Esophagus (tissue), 2 donors: ENCODE data around the gene WDFY1. TPM values are rescaled to one million over a fixed set of nuclear protein-coding genes. Genes with fewer than 3 reads are reported as not detected.
"Not testable (repeated sequence)": the region's sequence is repeated elsewhere in the genome, so short reads cannot be mapped to it uniquely, and the experiment has no call there.

Experiments
- H3K27ac ChIP-seq, 2 donors: one replicate each; pipeline ENCODE4 v1.5.1; 2013; ENCODE audit warnings: low read depth in 2 of 2, mild to moderate bottlenecking in 2 of 2, inconsistent platforms in 1 of 2, low read length in 1 of 2, moderate library complexity in 1 of 2
- H3K27me3 ChIP-seq, 2 donors: one replicate each; pipeline ENCODE4 v1.6.1; 2013; ENCODE audit warnings: low read length in 2 of 2, control low read depth in 1 of 2, mild to moderate bottlenecking in 1 of 2; ENCODE audit not compliant: insufficient read depth in 2 of 2, control insufficient read depth in 1 of 2
- H3K36me3 ChIP-seq, 2 donors: one replicate each; pipeline ENCODE4 v1.6.1; 2013; ENCODE audit warnings: low read length in 1 of 2; ENCODE audit not compliant: control insufficient read depth in 2 of 2, insufficient read depth in 2 of 2
- H3K4me1 ChIP-seq, 2 donors: one replicate each; pipeline ENCODE4 v1.6.1; 2013; ENCODE audit warnings: low read length in 1 of 2; ENCODE audit not compliant: control insufficient read depth in 2 of 2, insufficient read depth in 2 of 2
- H3K4me3 ChIP-seq, 2 donors: one replicate each; pipeline ENCODE4 v1.5.1; 2013; ENCODE audit warnings: low read length in 2 of 2, mild to moderate bottlenecking in 2 of 2, low read depth in 1 of 2, moderate library complexity in 1 of 2
- H3K9me3 ChIP-seq, 2 donors: one replicate each; pipeline ENCODE4 v1.6.1; 2013; ENCODE audit warnings: mild to moderate bottlenecking in 2 of 2, low read depth in 1 of 2, low read length in 1 of 2, moderate library complexity in 1 of 2; ENCODE audit not compliant: control insufficient read depth in 2 of 2, insufficient read depth in 1 of 2
- WGBS, 2 donors: extraction: QIAGEN DNeasy Blood & Tissue Kit; methylation state at CpG; one replicate each; pipeline ENCODE4 v1.1.7; 2013; 5-methylcytosine and 5-hydroxymethylcytosine counted together
- polyA plus RNA-seq, 2 donors: library from polyadenylated mRNA; stranded (reverse); fragments of 200-250 nt; gene quantifications; one replicate each; pipeline ENCODE4 v1.2.3, GENCODE V29; 2013
- donor health status: healthy with polysubstance abuse.
- donor health status: Bipolar disorder and iron deficiency.

WDFY1 gene
- polyA plus RNA-seq, 2 donors, result 5.0 to 8.7 TPM

GRCh38 chr2:223887127-223887526 is 58.0 kb downstream of the WDFY1 start:
- WGBS, 2 donors, result 41 to 57% methylated on average over 5 of the region's 5 CpGs
- no peaks in the 10 kb centered on the region for H3K9me3 ChIP-seq
- H3K4me3 ChIP-seq, result no peak overlapping the region
- no peaks in the 10 kb centered on the region for H3K27me3 ChIP-seq
- no peaks in the 10 kb centered on the region for H3K4me1 ChIP-seq
- H3K27ac ChIP-seq, result no peak overlapping the region
- H3K36me3 ChIP-seq, result peaks cover 0 to 2% of the 10 kb centered on the region in 2 donors

GRCh38 chr2:223886726-223887125 is 58.4 kb downstream of the WDFY1 start:
- peaks cover 0 to 2% of the 10 kb centered on the region in 2 donors for H3K36me3 ChIP-seq
- H3K9me3 ChIP-seq, result no peaks in the 10 kb centered on the region
- H3K27me3 ChIP-seq, result no peaks in the 10 kb centered on the region
- no peak overlapping the region for H3K27ac ChIP-seq
- no peaks in the 10 kb centered on the region for H3K4me1 ChIP-seq
- H3K4me3 ChIP-seq, result no peak overlapping the region
- WGBS, 2 donors, result 1 to 22% methylated on average over 2 of the region's 2 CpGs

- no peaks in the 10 kb centered on the region for H3K4me1 ChIP-seq
- no peak overlapping the region for H3K27ac ChIP-seq
- no peaks in the 10 kb centered on the region for H3K27me3 ChIP-seq
- H3K36me3 ChIP-seq, result peaks cover 0 to 7% of the 10 kb centered on the region in 2 donors
- WGBS, 2 donors, result 77 to 79% methylated on average over 3 of the region's 3 CpGs
- H3K4me3 ChIP-seq, result no peak overlapping the region
- no peaks in the 10 kb centered on the region for H3K9me3 ChIP-seq
Measured at GRCh38 chr2:223884399-223884798, 60.7 kb downstream of the WDFY1 start.

- H3K4me1 ChIP-seq, result no peaks in the 10 kb centered on the region
- no peaks in the 10 kb centered on the region for H3K27me3 ChIP-seq
- H3K9me3 ChIP-seq, result no peaks in the 10 kb centered on the region
- no peak overlapping the region for H3K27ac ChIP-seq
- 96 to 97% methylated on average over 5 of the region's 5 CpGs for WGBS, 2 donors
- peaks cover 0 to 19% of the 10 kb centered on the region in 2 donors for H3K36me3 ChIP-seq
- no peak overlapping the region for H3K4me3 ChIP-seq
Measured at GRCh38 chr2:223882715-223883114, 62.4 kb downstream of the WDFY1 start.

- Histone ChIP-seq H3K27me3 (no peaks in the 10 kb centered on the region), H3K4me1 (no peaks in the 10 kb centered on the region), H3K36me3 (peaks cover 0 to 21% of the 10 kb centered on the region in 2 donors), H3K9me3 (no peaks in the 10 kb centered on the region), H3K27ac (no peak overlapping the region), H3K4me3 (no peak overlapping the region)
- WGBS, 2 donors, result 74 to 81% methylated on average over 4 of the region's 4 CpGs
Measured at GRCh38 chr2:223880796-223881195, 64.3 kb downstream of the WDFY1 start.

- 77 to 86% methylated on average over 6 of the region's 6 CpGs for WGBS, 2 donors
- Histone ChIP-seq H3K27ac (no peak overlapping the region), H3K36me3 (peaks cover 0 to 18% of the 10 kb centered on the region in 2 donors), H3K4me3 (no peak overlapping the region), H3K9me3 (peaks cover 0 to 3% of the 10 kb centered on the region in 2 donors), H3K27me3 (no peaks in the 10 kb centered on the region), H3K4me1 (no peaks in the 10 kb centered on the region)
Measured at GRCh38 chr2:223877721-223878410, 67.3 kb downstream of the WDFY1 start.

- no peaks in the 10 kb centered on the region for H3K27me3 ChIP-seq
- no peak overlapping the region for H3K27ac ChIP-seq
- H3K9me3 ChIP-seq, result peaks cover 0 to 3% of the 10 kb centered on the region in 2 donors
- no peak overlapping the region for H3K4me3 ChIP-seq
- WGBS, 2 donors, result 98 to 99% methylated on average over 3 of the region's 3 CpGs
- H3K36me3 ChIP-seq, result peaks cover 0 to 13% of the 10 kb centered on the region in 2 donors
- H3K4me1 ChIP-seq, result no peaks in the 10 kb centered on the region
Measured at GRCh38 chr2:223873672-223874071, 71.5 kb downstream of the WDFY1 start.

GRCh38 chr2:223872772-223873171 is 72.4 kb downstream of the WDFY1 start:
- not testable (repeated sequence) for H3K4me1 ChIP-seq, H3K27ac ChIP-seq, H3K9me3 ChIP-seq, H3K4me3 ChIP-seq, H3K36me3 ChIP-seq, H3K27me3 ChIP-seq
- WGBS, 2 donors, result 97 to 99% methylated on average over 2 of the region's 2 CpGs

- WGBS, 2 donors, result 94 to 95% methylated on average over 12 of the region's 12 CpGs
- not testable (repeated sequence) for H3K4me1 ChIP-seq, H3K27me3 ChIP-seq, H3K9me3 ChIP-seq, H3K36me3 ChIP-seq, H3K4me3 ChIP-seq, H3K27ac ChIP-seq
Measured at GRCh38 chr2:223871661-223872060, 73.5 kb downstream of the WDFY1 start.
